DLD1 (cell line): ENCODE data around the gene SLIT3.

Experiments
- in situ Hi-C: cut with HindIII; loops from 2 replicates; pipeline ENCODE4 v1.10.0; 2017; ENCODE audit warnings: low sequenced_read_pairs

The SLIT3 gene

GRCh38 chr5:169300468-169301385 lies at the start of gene SLIT3:
SLIT3 (minus strand) TSS chr5:169301139; CDS start chr5:169300709, 430 bp downstream.
- in situ Hi-C loops = no loop called here

- in situ Hi-C loops = no loop called here
These were observed 49.1 kb upstream of the SLIT3 start for GRCh38 chr5:169350016-169350415.

GRCh38 chr5:169347786-169348185 lies 46.8 kb upstream of the SLIT3 start:
- in situ Hi-C loops = no loop called here

- in situ Hi-C loops = no loop called here
These were observed 43.7 kb upstream of the SLIT3 start for GRCh38 chr5:169344629-169345028.

- in situ Hi-C loops = no loop called here
These were observed 42.8 kb upstream of the SLIT3 start for GRCh38 chr5:169343766-169344165.

- in situ Hi-C loops = no loop called here
These were observed 40.6 kb upstream of the SLIT3 start for GRCh38 chr5:169341556-169341955.

- in situ Hi-C loops = no loop called here
These were observed 38.9 kb upstream of the SLIT3 start for GRCh38 chr5:169339869-169340268.

GRCh38 chr5:169336242-169336641 lies 35.3 kb upstream of the SLIT3 start:
- in situ Hi-C loops = no loop called here

GRCh38 chr5:169335806-169336205 lies 34.9 kb upstream of the SLIT3 start:
- in situ Hi-C loops = no loop called here

GRCh38 chr5:169333518-169333917 lies 32.6 kb upstream of the SLIT3 start:
- in situ Hi-C loops = no loop called here

- in situ Hi-C loops = no loop called here
These were observed 30.4 kb upstream of the SLIT3 start for GRCh38 chr5:169331292-169331852.

- in situ Hi-C loops = no loop called here
These were observed 27.5 kb upstream of the SLIT3 start for GRCh38 chr5:169328401-169328800.

- in situ Hi-C loops = no loop called here
These were observed 24.3 kb upstream of the SLIT3 start for GRCh38 chr5:169325273-169325672.

GRCh38 chr5:169318556-169318955 lies 17.6 kb upstream of the SLIT3 start:
- in situ Hi-C loops = no loop called here

GRCh38 chr5:169307646-169308045 lies 6.7 kb upstream of the SLIT3 start:
- in situ Hi-C loops = no loop called here

- in situ Hi-C loops = no loop called here
These were observed 4.4 kb upstream of the SLIT3 start for GRCh38 chr5:169305366-169305765.

- in situ Hi-C loops = no loop called here
These were observed 3.2 kb upstream of the SLIT3 start for GRCh38 chr5:169304175-169304574.

GRCh38 chr5:169303119-169303515 lies 2.2 kb upstream of the SLIT3 start:
- in situ Hi-C loops = no loop called here

GRCh38 chr5:169302491-169303118 lies 1.7 kb upstream of the SLIT3 start:
- in situ Hi-C loops = no loop called here

- in situ Hi-C loops = no loop called here
These were observed 1.0 kb upstream of the SLIT3 start for GRCh38 chr5:169301986-169302385.

GRCh38 chr5:169301386-169301934 lies 521 bp upstream of the SLIT3 start:
- in situ Hi-C loops = no loop called here
